Measurements from ENCODE around the gene IMPACT.

IMPACT gene

GRCh38 chr18:24479371-24479770 lies 52.9 kb downstream of the IMPACT start:
- DNase-seq (ENCODE audit: low spot score) = no peak

DNA sequence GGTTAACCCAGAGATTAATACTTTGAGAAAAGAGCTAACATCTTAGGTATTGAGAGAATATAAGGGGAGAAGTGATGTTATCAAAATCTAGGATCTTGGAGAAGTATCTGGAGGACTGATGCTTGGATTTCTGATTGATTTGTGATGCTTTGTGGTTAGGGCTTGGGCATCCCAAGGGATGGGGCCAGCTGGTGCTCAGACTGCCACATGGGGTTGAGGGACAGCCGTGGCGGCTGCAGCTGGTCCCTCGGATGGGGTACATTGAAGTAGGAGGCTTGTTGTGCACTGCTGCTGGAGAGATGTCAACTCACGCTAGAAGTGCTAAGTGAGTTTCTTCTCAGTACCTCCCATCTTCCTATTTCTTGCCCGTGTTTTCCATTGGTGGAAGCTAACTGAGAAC lies 56.4 kb downstream of the IMPACT start:
- DNase-seq (ENCODE audit: low spot score) = no peak

GRCh38 chr18:24485681-24486080 lies 59.2 kb downstream of the IMPACT start:
- no peak for DNase-seq (ENCODE audit: low spot score)

DNA sequence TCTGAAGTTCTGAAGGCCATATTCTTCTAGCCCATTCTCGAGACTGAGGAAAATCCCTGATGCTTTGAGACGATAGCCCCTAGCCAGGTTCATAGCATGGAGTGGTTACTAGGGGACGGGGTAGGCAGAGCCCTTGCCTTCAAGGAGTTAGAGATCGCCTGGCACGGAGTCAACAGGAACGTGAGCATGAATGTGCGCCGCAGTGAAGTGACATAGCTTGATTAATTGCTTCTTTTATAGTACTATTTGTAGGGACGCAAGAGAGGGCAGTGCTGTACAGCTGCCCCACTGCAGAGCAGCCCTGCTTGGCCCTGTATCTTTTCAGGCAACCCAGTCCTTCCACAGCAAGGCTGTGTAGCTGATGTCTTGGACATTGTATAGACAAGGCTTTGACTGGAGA lies 60.2 kb downstream of the IMPACT start:
- no peak for DNase-seq (ENCODE audit: low spot score)

DNA sequence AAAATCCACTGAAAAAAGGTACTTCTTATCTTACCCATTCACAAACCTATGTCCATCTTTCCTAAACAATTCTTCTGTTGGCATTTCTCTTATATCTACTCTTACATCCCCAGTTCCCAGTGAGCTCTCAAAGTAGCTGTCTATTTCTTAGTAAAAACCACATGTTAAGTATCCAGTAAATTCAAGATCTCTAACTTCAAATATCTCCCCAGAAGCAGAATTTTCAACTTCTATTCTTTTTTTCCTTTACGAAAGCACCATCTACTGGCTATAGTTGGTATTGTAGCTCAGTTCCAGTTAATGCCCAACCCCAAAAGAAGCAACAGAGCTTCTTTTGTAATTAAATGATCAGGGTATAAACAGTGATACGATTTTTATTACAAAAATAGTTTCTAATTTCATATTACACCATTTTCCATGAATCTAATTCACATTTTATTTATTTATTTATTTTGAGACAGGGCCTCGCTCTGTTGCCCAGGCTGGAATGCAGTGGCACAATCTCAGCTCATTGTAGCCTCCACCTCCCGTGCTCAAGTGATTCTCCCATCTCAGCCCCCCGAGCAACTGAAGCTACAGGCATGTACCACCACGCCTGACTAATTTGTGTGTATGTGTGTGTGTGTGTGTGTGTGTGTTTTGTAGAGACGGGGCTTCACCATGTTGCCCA lies 62.5 kb downstream of the IMPACT start:
- peak; percentile 47 for DNase-seq (ENCODE audit: low spot score)

- DNase-seq (ENCODE audit: low spot score) = no peak
These were observed 64.1 kb downstream of the IMPACT start for GRCh38 chr18:24490539-24490938.

GRCh38 chr18:24491927-24492834 lies 65.7 kb downstream of the IMPACT start:
- DNase-seq (ENCODE audit: low spot score) = no peak

DNA sequence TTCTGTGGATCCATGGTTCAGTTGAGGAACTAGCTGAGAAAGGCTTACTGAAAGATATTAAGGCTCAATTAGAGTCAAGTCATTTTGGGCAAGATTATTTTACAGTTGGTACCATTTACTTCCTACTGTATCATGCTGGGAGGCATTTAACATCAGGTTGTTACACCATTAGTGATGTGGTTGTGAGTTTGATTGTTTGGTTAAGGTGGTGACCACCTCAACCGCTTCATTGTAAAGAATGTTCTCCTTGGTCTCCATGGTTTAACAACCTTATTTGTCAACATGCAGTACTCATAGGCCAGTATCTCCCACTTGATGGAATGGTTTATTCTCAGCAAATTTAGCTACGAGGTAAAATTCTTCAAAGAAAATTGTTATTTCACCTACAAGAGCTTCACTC lies 68.1 kb downstream of the IMPACT start:
- DNase-seq (ENCODE audit: low spot score) = no peak

DNA sequence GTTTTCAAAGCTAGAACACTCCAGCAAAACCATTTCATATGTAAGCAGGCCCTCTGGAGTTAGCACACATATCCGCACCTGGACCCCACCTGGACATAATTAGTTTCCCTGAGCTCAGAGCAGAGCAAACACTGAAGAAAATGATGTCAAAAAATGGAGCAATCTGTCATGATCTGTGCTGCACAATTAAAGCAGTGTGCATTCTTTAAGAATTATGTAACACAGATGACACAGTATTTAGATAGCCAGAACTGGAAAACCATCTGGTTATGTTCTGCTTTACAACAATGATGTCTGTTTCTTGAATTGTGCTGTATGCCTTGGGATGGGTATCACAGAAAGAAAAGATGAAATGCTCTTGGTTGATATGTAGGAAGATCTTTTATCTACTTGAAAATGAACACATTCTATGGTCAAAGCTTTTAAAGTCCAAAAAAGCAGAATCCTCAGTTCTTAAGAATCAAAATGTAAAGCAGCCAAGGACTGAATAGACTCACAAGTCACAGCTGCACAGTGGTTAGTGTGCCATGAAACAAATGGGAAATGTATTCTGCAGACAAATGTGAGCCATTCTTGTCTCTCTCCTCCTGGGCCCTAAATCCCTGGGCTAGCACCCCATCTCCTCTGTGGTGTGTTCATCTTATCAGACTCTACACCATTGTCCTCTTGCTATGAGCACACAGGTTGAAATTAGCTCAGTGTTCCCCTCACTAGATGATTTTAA lies 70.7 kb downstream of the IMPACT start:
- DNase-seq (ENCODE audit: low spot score) = peak; percentile 8

GRCh38 chr18:24499814-24500213 lies 73.3 kb downstream of the IMPACT start:
- DNase-seq (ENCODE audit: low spot score) = no peak

DNA sequence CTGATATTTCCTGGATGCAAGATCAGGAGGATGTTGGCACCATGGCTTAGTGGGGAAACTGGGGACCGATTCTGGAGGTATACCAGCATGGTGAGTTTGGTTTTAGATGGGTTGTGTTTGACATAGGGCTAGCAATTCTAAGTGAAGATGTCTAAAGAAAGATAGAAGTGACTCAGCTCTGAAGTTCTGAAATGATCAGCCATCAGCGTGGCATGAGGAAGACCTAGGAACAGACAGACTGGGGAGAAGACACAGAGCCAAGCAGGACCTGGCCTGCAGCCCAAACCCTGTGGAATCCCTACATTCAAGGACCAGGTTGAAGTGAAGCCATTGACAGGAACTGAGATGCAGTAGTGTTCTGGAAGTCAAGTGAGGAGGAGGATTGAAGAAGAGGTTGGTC lies 73.7 kb downstream of the IMPACT start:
- DNase-seq (ENCODE audit: low spot score) = no peak

- no peak for DNase-seq (ENCODE audit: low spot score)
These were observed 74.3 kb downstream of the IMPACT start for GRCh38 chr18:24500766-24501165.

DNA sequence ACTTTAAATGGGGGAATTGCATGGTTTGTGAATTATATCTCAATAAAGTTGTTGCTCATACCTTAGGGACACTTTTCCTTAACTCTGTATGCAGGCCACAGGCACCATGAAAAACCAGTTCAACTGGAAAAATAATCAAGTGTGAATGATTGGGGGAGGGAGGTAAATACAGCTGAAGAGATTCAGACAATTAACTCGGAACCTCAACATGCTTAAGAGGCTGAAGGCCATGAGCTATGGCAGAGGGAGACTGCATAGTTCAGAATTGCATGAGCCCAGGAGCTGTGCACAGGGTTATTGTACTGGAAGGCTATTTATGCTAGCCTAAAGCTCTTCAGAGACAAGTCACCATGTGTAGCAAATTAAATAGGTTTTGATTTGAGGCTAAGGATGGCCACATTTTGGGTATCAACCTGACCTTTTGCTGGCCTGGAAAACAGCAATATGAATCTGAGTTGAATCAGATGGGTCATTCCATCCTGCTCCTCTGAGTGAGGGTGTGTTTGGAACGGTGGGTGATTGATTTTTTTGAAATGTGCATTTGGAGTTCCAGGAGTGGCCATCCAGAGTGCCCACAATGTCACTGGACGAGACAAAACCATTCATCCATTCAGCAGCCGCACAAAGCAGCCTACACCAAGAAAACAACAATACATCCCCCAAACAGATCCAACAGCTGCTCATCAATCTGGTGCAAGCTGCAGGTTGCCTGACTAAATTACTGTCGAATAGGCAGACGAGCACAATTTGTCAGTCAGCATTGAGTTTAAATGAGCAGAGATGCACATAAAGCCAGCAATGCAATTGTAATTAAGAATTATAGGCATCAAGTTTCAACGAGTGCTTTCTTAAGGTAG lies 76.4 kb downstream of the IMPACT start:
- no peak for DNase-seq (ENCODE audit: low spot score)

Data from RKO (cell line).